8988T (cell line): ENCODE data around the gene DENND5B.
A peak's percentile ranks its signal among the peaks of the same experiment; 100 is the strongest.
"Not testable (repeated sequence)": the region's sequence is repeated elsewhere in the genome, so short reads cannot be mapped to it uniquely, and the experiment has no call there.

Experiments used
- DNase-seq: peaks from one replicate; pipeline ENCODE4 v3.0.0; 2011

Gene DENND5B

GRCh38 chr12:31590642-31591379 is at the start of gene DENND5B:
TSS of gene DENND5B (minus strand) at chr12:31591136. CDS start at chr12:31590832, 304 bp downstream.
- peak; percentile 79 for DNase-seq

- DNase-seq, result no peak
Measured at GRCh38 chr12:31634620-31635019, 43.7 kb upstream of the DENND5B start.

- no peak for DNase-seq
Measured at GRCh38 chr12:31633464-31633863, 42.5 kb upstream of the DENND5B start.

GRCh38 chr12:31631809-31632208 is 40.9 kb upstream of the DENND5B start:
- no peak for DNase-seq

GRCh38 chr12:31631023-31631724 is 40.2 kb upstream of the DENND5B start:
- no peak for DNase-seq

- DNase-seq, result no peak
Measured at GRCh38 chr12:31629756-31630732, 39.1 kb upstream of the DENND5B start.

GRCh38 chr12:31627456-31628054 is 36.6 kb upstream of the DENND5B start:
- no peak for DNase-seq

- DNase-seq, result no peak
Measured at GRCh38 chr12:31626270-31626995, 35.5 kb upstream of the DENND5B start.

GRCh38 chr12:31622038-31622437 is 31.1 kb upstream of the DENND5B start:
- DNase-seq, result no peak

- no peak for DNase-seq
Measured at GRCh38 chr12:31620311-31620710, 29.4 kb upstream of the DENND5B start.

GRCh38 chr12:31618228-31619025 is 27.5 kb upstream of the DENND5B start:
- DNase-seq, result no peak

GRCh38 chr12:31612819-31613218 is 21.9 kb upstream of the DENND5B start:
- no peak for DNase-seq

GRCh38 chr12:31608299-31608698 is 17.4 kb upstream of the DENND5B start:
- not testable (repeated sequence) for DNase-seq

- no peak for DNase-seq
Measured at GRCh38 chr12:31605531-31605930, 14.6 kb upstream of the DENND5B start.

GRCh38 chr12:31603546-31604009 is 12.6 kb upstream of the DENND5B start:
- no peak for DNase-seq

GRCh38 chr12:31600750-31601149 is 9.8 kb upstream of the DENND5B start:
- no peak for DNase-seq

- DNase-seq, result no peak
Measured at GRCh38 chr12:31600252-31600651, 9.3 kb upstream of the DENND5B start.

- DNase-seq, result no peak
Measured at GRCh38 chr12:31599053-31599452, 8.1 kb upstream of the DENND5B start.

GRCh38 chr12:31597066-31597465 is 6.1 kb upstream of the DENND5B start:
- no peak for DNase-seq

- DNase-seq, result no peak
Measured at GRCh38 chr12:31594681-31595080, 3.7 kb upstream of the DENND5B start.

GRCh38 chr12:31591380-31591901 is 505 bp upstream of the DENND5B start:
- no peak for DNase-seq
